Tibial nerve (tissue), 4 donors: Measurements from ENCODE around the gene ASXL2. TPM values are rescaled to one million over a fixed set of nuclear protein-coding genes. Genes with fewer than 3 reads are reported as not detected.
"Not testable (repeated sequence)": the region's sequence is repeated elsewhere in the genome, so short reads cannot be mapped to it uniquely, and the experiment has no call there.

Experiments used
- DNase-seq, 2 donors: peaks; one replicate each; pipeline ENCODE4 v3.0.0-alpha.2; 2019; ENCODE audit warnings: low spot score in 2 of 2
- H3K27ac ChIP-seq, 4 donors: fragments of 200-600 bp; sonication (generic) in 3 of 4; one replicate each; pipeline ENCODE4 v1.5.1; 2017 to 2019; ENCODE audit warnings: mild to moderate bottlenecking in 1 of 4
- H3K27me3 ChIP-seq, 2 donors: fragments of 200-600 bp; sonication (generic) in 1 of 2; one replicate each; pipeline versions ENCODE4 v1.5.1 to v1.6.0; 2017 to 2019
- H3K36me3 ChIP-seq, 3 donors: fragments of 200-600 bp; sonication (generic); one replicate each; pipeline ENCODE4 v1.5.1; 2018 to 2019
- H3K4me1 ChIP-seq, 4 donors: fragments of 200-600 bp; sonication (generic) in 3 of 4; one replicate each; pipeline ENCODE4 v1.5.1; 2017 to 2019
- H3K4me3 ChIP-seq, 4 donors: fragments of 200-600 bp; sonication (generic) in 3 of 4; one replicate each; pipeline ENCODE4 v1.5.1; 2017 to 2019; ENCODE audit warnings: mild to moderate bottlenecking in 1 of 4, moderate library complexity in 1 of 4
- H3K9me3 ChIP-seq, 4 donors: fragments of 200-600 bp; sonication (generic) in 3 of 4; one replicate each; pipeline ENCODE4 v1.5.1; 2017 to 2019
- CTCF ChIP-seq, 5 experiments: fragments of 200-600 bp in 3 of 5; fragments of 450-650 bp in 2 of 5; sonication (generic) in 3 of 5; IDR thresholded peaks; one replicate each; pipeline ENCODE4 v1.5.1; 2016 to 2019; ENCODE audit warnings: antibody characterized with exemption in 5 of 5, mild to moderate bottlenecking in 3 of 5, moderate library complexity in 2 of 5
- EP300 ChIP-seq, 2 donors: sonication (generic); formaldehyde crosslinking; IDR thresholded peaks; one replicate each; pipeline ENCODE4 v1.6.1; 2017; ENCODE audit warnings: antibody characterized with exemption in 2 of 2, mild to moderate bottlenecking in 1 of 2
- POLR2A ChIP-seq, 2 donors: fragments of 450-650 bp; IDR thresholded peaks; one replicate each; pipeline ENCODE4 v1.6.1; 2017; ENCODE audit warnings: antibody characterized with exemption in 2 of 2, mild to moderate bottlenecking in 2 of 2, moderate library complexity in 2 of 2
- WGBS, 2 donors: methylation state at CpG; one replicate each; pipeline ENCODE4 v1.1.5; 2018; 5-methylcytosine and 5-hydroxymethylcytosine counted together
- total RNA-seq, 4 donors: library from RNA; depleted of rRNA; stranded (reverse); fragments of >200 nt; gene quantifications; one replicate each; pipeline ENCODE4 v1.1.0, GENCODE V29; 2016

Gene ASXL2
- total RNA-seq, 4 donors from 2014 or later: 13.2 to 21.2 (median 16.5) TPM

- Histone ChIP-seq H3K4me1 (no peaks in the 10 kb centered on the region), H3K4me3 (no peak overlapping the region), H3K27ac (no peak overlapping the region), H3K9me3 (no peaks in the 10 kb centered on the region), H3K27me3 (no peaks in the 10 kb centered on the region), H3K36me3 (no peaks in the 10 kb centered on the region)
- 92 to 93% methylated on average over 5 of the region's 5 CpGs for WGBS, 2 donors
- no peak for TF ChIP-seq EP300 (IDR thresholded peaks at IDR 0.05)
- no peak for TF ChIP-seq CTCF (IDR thresholded peaks at IDR 0.05)
- TF ChIP-seq POLR2A (IDR thresholded peaks at IDR 0.05): no peak
- DNase-seq: no peak
These were observed 42.0 kb upstream of the ASXL2 start for GRCh38 chr2:25920336-25920735.

GRCh38 chr2:25917832-25918231 is 39.5 kb upstream of the ASXL2 start:
- 77 to 81% methylated on average over 3 of the region's 3 CpGs for WGBS, 2 donors
- Histone ChIP-seq H3K36me3 (no peaks in the 10 kb centered on the region), H3K27me3 (no peaks in the 10 kb centered on the region), H3K27ac (no peak overlapping the region), H3K9me3 (no peaks in the 10 kb centered on the region), H3K4me3 (no peak overlapping the region), H3K4me1 (no peaks in the 10 kb centered on the region)
- no peak for DNase-seq
- no peak for TF ChIP-seq EP300 (IDR thresholded peaks at IDR 0.05)
- no peak for TF ChIP-seq CTCF (IDR thresholded peaks at IDR 0.05)
- TF ChIP-seq POLR2A (IDR thresholded peaks at IDR 0.05): no peak

- 87 to 88% methylated on average over 6 to 7 of the region's 7 CpGs for WGBS, 2 donors
- H3K36me3 ChIP-seq, DNase-seq, H3K9me3 ChIP-seq, H3K27me3 ChIP-seq, H3K4me3 ChIP-seq, H3K4me1 ChIP-seq, H3K27ac ChIP-seq: not testable (repeated sequence)
These were observed 39.1 kb upstream of the ASXL2 start for GRCh38 chr2:25917411-25917810.

GRCh38 chr2:25915944-25916772 is 37.9 kb upstream of the ASXL2 start:
- 50 to 53% methylated on average over 16 of the region's 16 CpGs for WGBS, 2 donors
- H3K27ac ChIP-seq, H3K27me3 ChIP-seq, DNase-seq, H3K4me1 ChIP-seq, H3K4me3 ChIP-seq, H3K36me3 ChIP-seq, H3K9me3 ChIP-seq: not testable (repeated sequence)

- not testable (repeated sequence) for DNase-seq, H3K27me3 ChIP-seq, H3K27ac ChIP-seq, H3K4me1 ChIP-seq, H3K4me3 ChIP-seq, H3K9me3 ChIP-seq, H3K36me3 ChIP-seq
- WGBS, 2 donors: 91 to 93% methylated on average over 27 to 31 of the region's 33 CpGs
These were observed 37.1 kb upstream of the ASXL2 start for GRCh38 chr2:25915411-25915810.

GRCh38 chr2:25913696-25913973 is 35.3 kb upstream of the ASXL2 start:
- H3K9me3 ChIP-seq, H3K36me3 ChIP-seq, H3K4me1 ChIP-seq, H3K27me3 ChIP-seq, H3K27ac ChIP-seq, DNase-seq, H3K4me3 ChIP-seq: not testable (repeated sequence)
- WGBS, 2 donors: 82 to 85% methylated on average over 9 of the region's 9 CpGs

- TF ChIP-seq CTCF (IDR thresholded peaks at IDR 0.05) (no peak), EP300 (IDR thresholded peaks at IDR 0.05) (no peak), POLR2A (IDR thresholded peaks at IDR 0.05) (no peak)
- WGBS, 2 donors: 14 to 24% methylated on average over 10 of the region's 10 CpGs
- no peak overlapping the region for H3K4me3 ChIP-seq
- H3K27ac ChIP-seq: no peak overlapping the region
- no peak for DNase-seq
- no peaks in the 10 kb centered on the region for H3K4me1 ChIP-seq
- H3K27me3 ChIP-seq: no peaks in the 10 kb centered on the region
- no peaks in the 10 kb centered on the region for H3K9me3 ChIP-seq
- no peaks in the 10 kb centered on the region for H3K36me3 ChIP-seq
These were observed 34.8 kb upstream of the ASXL2 start for GRCh38 chr2:25912851-25913695.

GRCh38 chr2:25909574-25909973 is 31.3 kb upstream of the ASXL2 start:
- H3K27ac ChIP-seq, H3K36me3 ChIP-seq, DNase-seq, H3K4me3 ChIP-seq, H3K27me3 ChIP-seq, H3K9me3 ChIP-seq, H3K4me1 ChIP-seq: not testable (repeated sequence)
- 59 to 76% methylated on average over 4 to 5 of the region's 5 CpGs for WGBS, 2 donors
